OCI-LY7 (cell line): Measurements from ENCODE around the gene OR2A12. TPM values are rescaled to one million over a fixed set of nuclear protein-coding genes. Genes with fewer than 3 reads are reported as not detected.

ENCODE experiments used
- BruUV-seq: library from RNA; stranded (reverse); fragments of 400-500 nt; replicated peaks from 2 replicates; lab custom pipeline; 2021; lab: Mats Ljungman, UMichigan
- CTCF ChIA-PET: fragments of 300-600 bp; sonication (Branson Sonifier 250); formaldehyde crosslinking; loops from one replicate; lab custom pipeline; 2022; ENCODE audit warnings: antibody characterized with exemption; ENCODE audit not compliant: unreplicated experiment; lab: Charles Lee
- POLR2A ChIA-PET: fragments of 300-600 bp; sonication (Branson Sonifier 250); formaldehyde crosslinking; loops from one replicate; lab custom pipeline; 2022; ENCODE audit warnings: antibody characterized with exemption; lab: Charles Lee
- DNase-seq: peaks from one replicate; pipeline ENCODE4 v3.0.0-alpha.2; 2015; ENCODE audit warnings: low spot score
- H2AFZ ChIP-seq: fragments of 200-600 bp; sonication (generic), shearing (Covaris generic); 2 replicates; pipeline ENCODE4 v1.6.1; 2014; ENCODE audit warnings: mild to moderate bottlenecking, antibody characterized with exemption, low read length, moderate library complexity
- H3K27ac ChIP-seq: fragments of 200-600 bp; sonication (generic); 2 replicates; pipeline ENCODE4 v1.5.1; 2014; ENCODE audit warnings: mixed run types, low read depth, mild to moderate bottlenecking, moderate library complexity, low read length, inconsistent platforms; ENCODE audit not compliant: poor library complexity, severe bottlenecking
- H3K36me3 ChIP-seq: fragments of 200-600 bp; sonication (generic); 2 replicates; pipeline ENCODE4 v1.6.1; 2014; ENCODE audit warnings: mild to moderate bottlenecking, antibody characterized with exemption, low read length, moderate library complexity, mixed read lengths; ENCODE audit not compliant: insufficient read depth
- H3K4me1 ChIP-seq: fragments of 200-600 bp; sonication (generic); 2 replicates; pipeline ENCODE4 v1.5.1; 2014; ENCODE audit warnings: mild to moderate bottlenecking, low read length; ENCODE audit not compliant: insufficient read depth, poor library complexity, severe bottlenecking
- H3K4me2 ChIP-seq: fragments of 200-600 bp; sonication (generic); 2 replicates; pipeline ENCODE4 v1.6.1; 2014; ENCODE audit warnings: mild to moderate bottlenecking, low read length
- H3K4me3 ChIP-seq: fragments of 200-600 bp; sonication (generic); 2 replicates; pipeline ENCODE4 v1.5.1; 2014; ENCODE audit warnings: mild to moderate bottlenecking, low read depth, low read length; ENCODE audit not compliant: poor library complexity, severe bottlenecking
- H3K79me2 ChIP-seq: fragments of 200-600 bp; sonication (generic); 2 replicates; pipeline ENCODE4 v1.6.1; 2016; ENCODE audit warnings: low read depth, mild to moderate bottlenecking, low read length, moderate library complexity, mixed read lengths; ENCODE audit not compliant: insufficient read depth
- H3K9me2 ChIP-seq: fragments of 200-600 bp; sonication (generic); 2 replicates; pipeline ENCODE4 v1.6.1; 2016; ENCODE audit warnings: mild to moderate bottlenecking, low read length, mixed read lengths; ENCODE audit not compliant: insufficient read depth
- H3K9me3 ChIP-seq: fragments of 200-600 bp; sonication (generic); 2 replicates; pipeline ENCODE4 v1.6.1; 2014; ENCODE audit warnings: mild to moderate bottlenecking, mixed run types, low read length, mixed read lengths
- H4K20me1 ChIP-seq: fragments of 200-600 bp; sonication (generic); 2 replicates; pipeline ENCODE4 v1.6.1; 2014; ENCODE audit warnings: mild to moderate bottlenecking, antibody characterized with exemption, low read length, moderate library complexity, mixed read lengths; ENCODE audit not compliant: insufficient read depth
- EZH2phosphoT487 ChIP-seq: fragments of 200-600 bp; sonication (generic); IDR thresholded peaks from 2 replicates; pipeline ENCODE4 v1.6.1; 2018; ENCODE audit warnings: low read depth, borderline replicate concordance, mild to moderate bottlenecking, mixed run types, antibody characterized with exemption, low read length, moderate library complexity, mixed read lengths
- intact Hi-C: fragments of 100-400 bp; cut with micrococcal nuclease; formaldehyde crosslinking; loops from one replicate; pipeline ENCODE4 v1.10.0; 2022; ENCODE audit not compliant: unreplicated experiment
- total RNA-seq, 2 experiments: library from RNA; depleted of rRNA in 1 of 2; stranded (reverse); fragments of >200 nt in 1 of 2; shearing (Covaris generic) in 1 of 2; gene quantifications; 2 replicates each; pipeline ENCODE4 v1.2.3, GENCODE V29; 2014 to 2022
- TF ChIP-seq, protein P1 (sequence below): fragments of 200-600 bp; sonication (generic); conservative IDR thresholded peaks from 2 replicates; pipeline ENCODE4 v1.5.1; 2014; ENCODE audit warnings: mild to moderate bottlenecking, antibody characterized with exemption, low read length, moderate library complexity, mixed read lengths

OR2A12 gene
- total RNA-seq, 2 experiments from 2014 or later, result not detected

DNA sequence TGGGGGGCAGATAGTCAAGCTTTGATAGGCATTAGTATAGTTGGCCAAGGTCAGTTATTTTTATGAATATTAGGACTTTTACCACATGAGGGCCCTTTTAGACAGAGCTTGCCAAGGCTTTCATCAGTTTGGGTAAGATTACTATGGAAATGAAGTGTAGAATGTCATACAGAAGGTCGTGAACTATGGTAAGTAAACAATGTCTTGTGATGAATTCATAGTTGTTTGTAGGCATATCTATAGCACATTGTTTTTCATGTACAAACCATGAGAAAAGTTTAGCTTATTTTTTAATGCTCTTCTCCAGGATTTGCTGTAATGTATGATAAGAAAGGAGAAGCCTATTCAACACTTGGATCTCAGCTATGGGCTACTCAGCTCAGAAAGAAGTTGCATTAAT is 27.6 kb downstream of the OR2A12 start:
- H3K36me3 ChIP-seq, result no peaks in the 10 kb centered on the region
- intact Hi-C loops, result no loop called here
- H4K20me1 ChIP-seq, result no peaks in the 10 kb centered on the region
- TF ChIP-seq, protein P1, sequence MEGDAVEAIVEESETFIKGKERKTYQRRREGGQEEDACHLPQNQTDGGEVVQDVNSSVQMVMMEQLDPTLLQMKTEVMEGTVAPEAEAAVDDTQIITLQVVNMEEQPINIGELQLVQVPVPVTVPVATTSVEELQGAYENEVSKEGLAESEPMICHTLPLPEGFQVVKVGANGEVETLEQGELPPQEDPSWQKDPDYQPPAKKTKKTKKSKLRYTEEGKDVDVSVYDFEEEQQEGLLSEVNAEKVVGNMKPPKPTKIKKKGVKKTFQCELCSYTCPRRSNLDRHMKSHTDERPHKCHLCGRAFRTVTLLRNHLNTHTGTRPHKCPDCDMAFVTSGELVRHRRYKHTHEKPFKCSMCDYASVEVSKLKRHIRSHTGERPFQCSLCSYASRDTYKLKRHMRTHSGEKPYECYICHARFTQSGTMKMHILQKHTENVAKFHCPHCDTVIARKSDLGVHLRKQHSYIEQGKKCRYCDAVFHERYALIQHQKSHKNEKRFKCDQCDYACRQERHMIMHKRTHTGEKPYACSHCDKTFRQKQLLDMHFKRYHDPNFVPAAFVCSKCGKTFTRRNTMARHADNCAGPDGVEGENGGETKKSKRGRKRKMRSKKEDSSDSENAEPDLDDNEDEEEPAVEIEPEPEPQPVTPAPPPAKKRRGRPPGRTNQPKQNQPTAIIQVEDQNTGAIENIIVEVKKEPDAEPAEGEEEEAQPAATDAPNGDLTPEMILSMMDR, result no peak
- no peak for TF ChIP-seq EZH2phosphoT487
- no peak overlapping the region for H3K27ac ChIP-seq
- CTCF ChIA-PET, result no interaction called here
- H3K79me2 ChIP-seq, result no peaks in the 10 kb centered on the region
- H3K4me1 ChIP-seq, result no peaks in the 10 kb centered on the region
- H3K9me2 ChIP-seq, result no peaks in the 10 kb centered on the region
- POLR2A ChIA-PET, result no interaction called here
- BruUV-seq, result no TSS peak
- H3K4me2 ChIP-seq, result no peak overlapping the region
- H3K9me3 ChIP-seq, result no peaks in the 10 kb centered on the region
- no peak overlapping the region for H2AFZ ChIP-seq
- DNase-seq, result no peak
- H3K4me3 ChIP-seq, result no peak overlapping the region

DNA sequence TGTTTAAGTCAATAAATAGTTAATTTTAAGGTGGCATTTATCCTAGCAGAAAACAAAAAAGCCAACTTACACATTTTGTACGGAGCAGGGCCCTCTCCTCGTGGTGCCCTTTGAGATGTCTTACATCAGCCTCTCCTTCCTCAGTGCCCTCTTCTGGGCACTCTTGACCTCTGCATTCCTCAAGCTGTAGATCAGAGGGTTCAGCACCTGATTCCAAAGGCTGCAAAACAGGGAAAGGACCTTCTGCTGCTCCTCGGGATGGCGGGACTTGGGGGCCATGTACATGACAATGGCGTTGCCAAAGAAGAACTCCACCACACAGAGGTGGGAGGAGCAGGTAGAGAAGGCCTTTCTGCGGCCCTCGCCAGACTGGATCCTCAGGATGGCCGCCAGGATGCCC is 32.3 kb downstream of the OR2A12 start:
- no peaks in the 10 kb centered on the region for H3K9me2 ChIP-seq
- H4K20me1 ChIP-seq, result no peaks in the 10 kb centered on the region
- no TSS peak for BruUV-seq
- no peak overlapping the region for H3K27ac ChIP-seq
- H3K9me3 ChIP-seq, result no peaks in the 10 kb centered on the region
- no peaks in the 10 kb centered on the region for H3K79me2 ChIP-seq
- no peak for DNase-seq
- TF ChIP-seq EZH2phosphoT487, result no peak
- TF ChIP-seq, protein P1, result no peak
- H3K4me2 ChIP-seq, result no peak overlapping the region
- intact Hi-C loops, result no loop called here
- no peaks in the 10 kb centered on the region for H3K4me1 ChIP-seq
- ChIA-PET CTCF (no interaction called here), POLR2A (no interaction called here)
- H2AFZ ChIP-seq, result no peak overlapping the region
- no peaks in the 10 kb centered on the region for H3K36me3 ChIP-seq
- no peak overlapping the region for H3K4me3 ChIP-seq

DNA sequence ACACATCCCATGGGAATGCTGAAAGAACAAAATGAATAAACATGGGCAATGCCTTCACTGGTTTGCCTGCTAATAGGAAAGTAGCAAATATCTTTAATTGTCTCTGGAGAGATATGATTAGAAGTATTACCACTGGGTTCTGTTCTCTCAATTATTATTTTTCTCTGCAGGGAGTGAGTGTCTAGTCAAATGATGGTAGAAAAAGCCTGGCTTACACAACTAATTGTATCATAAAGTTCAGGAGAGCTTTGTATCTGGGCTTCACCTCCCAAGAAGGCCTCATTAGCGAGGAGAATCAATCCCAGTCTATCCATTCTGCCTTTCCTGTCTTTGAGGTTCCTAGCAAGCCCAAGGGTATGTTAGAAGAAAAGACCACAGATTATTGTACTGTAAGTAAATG is 36.8 kb downstream of the OR2A12 start, which contains the start of gene OR2A14:
Gene OR2A14 (plus strand): TSS at position 301 of the 400 bp plus-strand sequence. CDS start 5,937 bp downstream, outside the sequence.
- POLR2A ChIA-PET, result no interaction called here
- no peak for TF ChIP-seq EZH2phosphoT487
- TF ChIP-seq, protein P1, result no peak

More for the DNA sequence above, 36.8 kb downstream of the OR2A12 start, which contains the start of gene OR2A14:
- CTCF ChIA-PET, result no interaction called here
- Histone ChIP-seq H3K9me2 (no peaks in the 10 kb centered on the region), H3K79me2 (no peaks in the 10 kb centered on the region), H3K9me3 (no peaks in the 10 kb centered on the region), H3K4me3 (no peak within 1 kb of the TSS), H3K36me3 (no peaks in the 10 kb centered on the region), H3K27ac (no peak within 1 kb of the TSS), H3K4me2 (no peak within 1 kb of the TSS), H2AFZ (no peak within 1 kb of the TSS), H4K20me1 (no peaks in the 10 kb centered on the region), H3K4me1 (no peaks in the 10 kb centered on the region)
- no peak for DNase-seq
- no TSS peak for BruUV-seq
- intact Hi-C loops, result loop anchor here (10.0 kb wide), 1 partner anchor 188 kb away; the partner anchor contains the start of gene OR2F2
